HEK293 (cell line): Measurements from ENCODE around the gene CHCHD6.

ENCODE experiments used
- CTCF ChIA-PET: fragments of 350-600 bp; formaldehyde crosslinking; extraction: SDS; loops from one replicate; lab custom pipeline; 2021; ENCODE audit warnings: antibody characterized with exemption; lab: Yijun Ruan, JAX
- POLR2A ChIA-PET: fragments of 300-600 bp; formaldehyde crosslinking; extraction: SDS; loops from one replicate; lab custom pipeline; 2020; ENCODE audit warnings: antibody characterized with exemption, inconsistent platforms; lab: Yijun Ruan, JAX
- H3K27ac ChIP-seq: fragments of 200-500 bp; sonication (Bioruptor generic); 2 replicates; pipeline ENCODE4 v1.5.1; 2014; ENCODE audit warnings: low read depth, low read length, control low read depth, inconsistent platforms; ENCODE audit errors: extremely low read depth
- H3K36me3 ChIP-seq, 2 experiments: fragments of 200-500 bp in 1 of 2; sonication (Bioruptor generic) in 1 of 2; 1 replicate in 1 of 2; 2 replicates in 1 of 2; pipeline ENCODE4 v1.5.1; 2014 to 2017; ENCODE audit warnings: inconsistent platforms in 2 of 2, low read length in 2 of 2; ENCODE audit not compliant: control insufficient read depth in 2 of 2, insufficient read depth in 1 of 2
- H3K4me1 ChIP-seq: fragments of 200-500 bp; sonication (Bioruptor generic); 2 replicates; pipeline ENCODE4 v1.5.1; 2014; ENCODE audit warnings: mild to moderate bottlenecking, low read length, inconsistent platforms; ENCODE audit not compliant: control insufficient read depth, insufficient read depth
- H3K4me3 ChIP-seq: 2 replicates; pipeline ENCODE4 v1.5.1; 2011; ENCODE audit warnings: low read depth, mild to moderate bottlenecking, control low read depth, low read length, moderate library complexity
- H3K9me3 ChIP-seq: fragments of 200-500 bp; sonication (Bioruptor generic); 2 replicates; pipeline ENCODE4 v1.5.1; 2014; ENCODE audit warnings: low read depth, low read length, inconsistent platforms; ENCODE audit not compliant: control insufficient read depth, insufficient read depth
- BCL11B ChIP-seq: fragments of 450-650 bp; formaldehyde crosslinking; IDR thresholded peaks from 2 replicates; pipeline ENCODE4 v1.5.1; 2016; ENCODE audit warnings: low read depth, missing biosample characterization, missing genetic modification characterization
- GLIS1 ChIP-seq: fragments of 450-650 bp; formaldehyde crosslinking; IDR thresholded peaks from 2 replicates; pipeline ENCODE4 v1.5.1; 2016; ENCODE audit warnings: missing biosample characterization, missing genetic modification characterization
- HIC1 ChIP-seq: fragments of 450-650 bp; formaldehyde crosslinking; IDR thresholded peaks from 2 replicates; pipeline ENCODE4 v1.5.1; 2016; ENCODE audit warnings: missing biosample characterization, missing genetic modification characterization
- HOXC10 ChIP-seq: sonication (generic); formaldehyde crosslinking; IDR thresholded peaks from 2 replicates; pipeline ENCODE4 v1.8.1; 2023; ENCODE audit warnings: mild to moderate bottlenecking, missing genetic modification reagents
- IKZF3 ChIP-seq: fragments of 450-650 bp; IDR thresholded peaks from 2 replicates; pipeline ENCODE4 v1.5.0; 2018; ENCODE audit warnings: missing biosample characterization, mild to moderate bottlenecking, missing genetic modification characterization, moderate library complexity
- KLF1 ChIP-seq: fragments of 450-650 bp; formaldehyde crosslinking; IDR thresholded peaks from 2 replicates; pipeline ENCODE4 v1.5.1; 2016; ENCODE audit warnings: missing biosample characterization, missing genetic modification characterization
- KLF10 ChIP-seq: fragments of 450-650 bp; IDR thresholded peaks from 2 replicates; pipeline ENCODE4 v1.5.1; 2018; ENCODE audit warnings: missing biosample characterization, mild to moderate bottlenecking, missing genetic modification characterization
- KLF17 ChIP-seq: fragments of 450-650 bp; formaldehyde crosslinking; IDR thresholded peaks from 2 replicates; pipeline ENCODE4 v1.5.1; 2016; ENCODE audit warnings: missing biosample characterization, missing genetic modification characterization
- PRDM1 ChIP-seq: fragments of 450-650 bp; formaldehyde crosslinking; IDR thresholded peaks from 2 replicates; pipeline ENCODE4; 2016; ENCODE audit warnings: missing biosample characterization, missing genetic modification characterization
- REST ChIP-seq: fragments of 450-650 bp; formaldehyde crosslinking; IDR thresholded peaks from 2 replicates; pipeline ENCODE4 v1.5.1; 2016; ENCODE audit warnings: missing biosample characterization, missing genetic modification characterization
- ZBTB20 ChIP-seq: fragments of 450-650 bp; formaldehyde crosslinking; IDR thresholded peaks from 2 replicates; pipeline ENCODE4 v1.5.1; 2016; ENCODE audit warnings: missing biosample characterization, missing genetic modification characterization
- ZFP69B ChIP-seq: fragments of 450-650 bp; formaldehyde crosslinking; IDR thresholded peaks from 2 replicates; pipeline ENCODE4 v1.5.1; 2016; ENCODE audit warnings: missing biosample characterization, missing genetic modification characterization
- ZIC2 ChIP-seq: fragments of 450-650 bp; formaldehyde crosslinking; IDR thresholded peaks from 2 replicates; pipeline ENCODE4 v1.5.1; 2016; ENCODE audit warnings: missing biosample characterization, missing genetic modification characterization
- ZNF10 ChIP-seq: fragments of 450-650 bp; formaldehyde crosslinking; IDR thresholded peaks from 2 replicates; pipeline ENCODE4 v1.5.1; 2017; ENCODE audit warnings: missing biosample characterization, missing genetic modification characterization
- ZNF155 ChIP-seq: fragments of 450-650 bp; formaldehyde crosslinking; IDR thresholded peaks from 2 replicates; pipeline ENCODE4 v1.5.1; 2016; ENCODE audit warnings: missing biosample characterization, missing genetic modification characterization
- ZNF266 ChIP-seq: fragments of 450-650 bp; formaldehyde crosslinking; IDR thresholded peaks from 2 replicates; pipeline ENCODE4 v1.5.1; 2016; ENCODE audit warnings: missing biosample characterization, missing genetic modification characterization, low read depth
- ZNF341 ChIP-seq: fragments of 450-650 bp; formaldehyde crosslinking; IDR thresholded peaks from 2 replicates; pipeline ENCODE4; 2016; ENCODE audit warnings: low read depth, missing biosample characterization, missing genetic modification characterization
- ZNF510 ChIP-seq: fragments of 450-650 bp; formaldehyde crosslinking; IDR thresholded peaks from 2 replicates; pipeline ENCODE4 v1.5.1; 2018; ENCODE audit warnings: mild to moderate bottlenecking, missing genetic modification characterization, missing biosample characterization; ENCODE audit not compliant: insufficient replicate concordance
- ZNF549 ChIP-seq: fragments of 450-650 bp; IDR thresholded peaks from 2 replicates; pipeline ENCODE4 v1.5.1; 2018; ENCODE audit warnings: missing biosample characterization, missing genetic modification characterization, mild to moderate bottlenecking, inconsistent platforms, moderate library complexity
- ZNF610 ChIP-seq: fragments of 450-650 bp; formaldehyde crosslinking; IDR thresholded peaks from 2 replicates; pipeline ENCODE4 v1.5.1; 2016; ENCODE audit warnings: missing biosample characterization, missing genetic modification characterization, borderline replicate concordance
- ZNF624 ChIP-seq: fragments of 450-650 bp; formaldehyde crosslinking; IDR thresholded peaks from 2 replicates; pipeline ENCODE4 v1.5.1; 2017; ENCODE audit warnings: missing biosample characterization, missing genetic modification characterization
- ZNF707 ChIP-seq: fragments of 450-650 bp; formaldehyde crosslinking; IDR thresholded peaks from 2 replicates; pipeline ENCODE4 v1.5.1; 2016; ENCODE audit warnings: missing biosample characterization, missing genetic modification characterization
- ZSCAN4 ChIP-seq: fragments of 450-650 bp; formaldehyde crosslinking; IDR thresholded peaks from 2 replicates; pipeline ENCODE4 v1.5.1; 2017; ENCODE audit warnings: missing biosample characterization, missing genetic modification characterization

CHCHD6 gene

GRCh38 chr3:126985132-126985985 is 281.3 kb downstream of the CHCHD6 start (continued):
- TF ChIP-seq ZNF549 (tag by site-specific recombination) (no peak), ZNF266 (tag by site-specific recombination) (no peak), ZNF624 (tag by site-specific recombination) (no peak), BCL11B (no peak), ZNF610 (no peak), HIC1 (tag by site-specific recombination) (no peak), KLF10 (tag by site-specific recombination) (no peak), ZSCAN4 (tag by site-specific recombination) (no peak)
- TF ChIP-seq, all 188 proteins: peak for 0

GRCh38 chr3:126986001-126986400 is 282.0 kb downstream of the CHCHD6 start:
- POLR2A ChIA-PET: interaction anchor here (0.5 kb wide), 1 partner anchor 628 kb away, joined by 7 read pairs; no protein-coding TSS in a partner anchor
- Histone ChIP-seq H3K4me3 (no peak overlapping the region), H3K36me3 (peaks cover 0 to 31% of the 10 kb centered on the region in 2 experiments; a peak in 1 of 3 replicates), H3K4me1 (peaks cover 7% of the 10 kb centered on the region; the same call in 1 of the 2 replicates), H3K27ac (no peak overlapping the region), H3K9me3 (no peaks in the 10 kb centered on the region)
- CTCF ChIA-PET: no interaction called here
- TF ChIP-seq KLF17 (tag by site-specific recombination) (0 out of 2 replicates have a peak, but pooled peaks have one; percentile 44), HIC1 (tag by site-specific recombination) (no peak), ZFP69B (tag by site-specific recombination) (peak; percentile 55; the same call in 1 of the 2 replicates), ZBTB20 (tag by site-specific recombination) (peak; percentile 45; the same call in 1 of the 2 replicates), KLF10 (tag by site-specific recombination) (peak; percentile 70), ZNF10 (no peak), ZNF510 (tag by site-specific recombination) (no peak), KLF1 (peak; percentile 29; the same call in 1 of the 2 replicates), ZNF155 (no peak), ZIC2 (tag by site-specific recombination) (0 out of 2 replicates have a peak, but pooled peaks have one; percentile 31), PRDM1 (tag by site-specific recombination) (no peak), GLIS1 (tag by site-specific recombination) (peak; percentile 46; the same call in 1 of the 2 replicates), ZNF707 (tag by site-specific recombination) (no peak), IKZF3 (tag by site-specific recombination) (0 out of 2 replicates have a peak, but pooled peaks have one; percentile 33), HOXC10 (CRISPR knock-in tag) (no peak), REST (tag by site-specific recombination) (0 out of 2 replicates have a peak, but pooled peaks have one; percentile 35), ZNF341 (tag by site-specific recombination) (peak; percentile 85)
